Naive thymus-derived CD4-positive, alpha-beta T cell (primary cell): ENCODE data around the gene LRRC8E. TPM values are rescaled to one million over a fixed set of nuclear protein-coding genes. Genes with fewer than 3 reads are reported as not detected.
A peak's percentile ranks its signal among the peaks of the same experiment; 100 is the strongest.

Source experiments
- ATAC-seq: fragments of 150-1000 bp; cut with Tn5 transposase; 2 replicates; pipeline ENCODE4 v1.10.0; 2021; ENCODE audit warnings: mild to moderate bottlenecking, moderate library complexity
- CTCF ChIA-PET: fragments of 350-600 bp; sonication (Branson Sonifier 250); formaldehyde crosslinking; loops from one replicate; lab custom pipeline; 2021; ENCODE audit warnings: antibody characterized with exemption; lab: Charles Lee
- POLR2A ChIA-PET: fragments of 350-600 bp; sonication (Branson Sonifier 250); formaldehyde crosslinking; loops from one replicate; lab custom pipeline; 2021; ENCODE audit warnings: antibody characterized with exemption, inconsistent platforms; lab: Charles Lee
- DNase-seq, 9 donors: peaks; one replicate each; pipeline versions ENCODE4 v3.0.0 to v3.0.0-alpha.2; 2020 to 2022; ENCODE audit warnings: mixed read lengths in 1 of 9
- H3K27ac ChIP-seq: one replicate; pipeline ENCODE4 v1.7.0; 2013; ENCODE audit warnings: mild to moderate bottlenecking, low read depth, low read length, moderate library complexity
- H3K27me3 ChIP-seq, 2 donors: one replicate each; pipeline ENCODE4 v1.7.0; 2013; ENCODE audit warnings: low read length in 2 of 2, mild to moderate bottlenecking in 2 of 2, moderate library complexity in 2 of 2; ENCODE audit not compliant: control insufficient read depth in 2 of 2, insufficient read depth in 2 of 2
- H3K36me3 ChIP-seq, 3 experiments: 1 replicate in 2 of 3; 2 replicates in 1 of 3; pipeline ENCODE4 v1.7.0; 2013; ENCODE audit warnings: low read length in 3 of 3, mild to moderate bottlenecking in 3 of 3, moderate library complexity in 1 of 3; ENCODE audit not compliant: insufficient read depth in 3 of 3, control insufficient read depth in 2 of 3
- H3K4me1 ChIP-seq, 2 donors: one replicate each; pipeline ENCODE4 v1.7.0; 2013; ENCODE audit warnings: low read length in 2 of 2, mild to moderate bottlenecking in 2 of 2, moderate library complexity in 1 of 2; ENCODE audit not compliant: control insufficient read depth in 2 of 2, insufficient read depth in 2 of 2
- H3K4me3 ChIP-seq: 2 replicates; pipeline ENCODE4 v1.7.0; 2013; ENCODE audit warnings: mild to moderate bottlenecking, low read length
- H3K9me3 ChIP-seq, 3 experiments: 1 replicate in 2 of 3; 2 replicates in 1 of 3; pipeline ENCODE4 v1.7.0; 2013; ENCODE audit warnings: low read length in 3 of 3; ENCODE audit not compliant: control insufficient read depth in 2 of 3
- H3K27ac Mint-ChIP-seq, 9 donors: one replicate each; pipeline ENCODE4 v1.8.0; 2020 to 2022; ENCODE audit warnings: mixed read lengths in 9 of 9, mild to moderate bottlenecking in 8 of 9, moderate library complexity in 5 of 9, inconsistent platforms in 2 of 9
- H3K27me3 Mint-ChIP-seq, 5 donors: one replicate each; pipeline ENCODE4 v1.8.0; 2021 to 2022; ENCODE audit warnings: mixed read lengths in 5 of 5, mild to moderate bottlenecking in 1 of 5
- H3K36me3 Mint-ChIP-seq, 5 donors: one replicate each; pipeline ENCODE4 v1.8.0; 2020 to 2022; ENCODE audit warnings: mixed read lengths in 5 of 5, mild to moderate bottlenecking in 3 of 5, inconsistent platforms in 1 of 5
- H3K4me1 Mint-ChIP-seq, 7 donors: one replicate each; pipeline ENCODE4 v1.8.0; 2020 to 2022; ENCODE audit warnings: mixed read lengths in 7 of 7, mild to moderate bottlenecking in 3 of 7, inconsistent platforms in 1 of 7
- H3K4me3 Mint-ChIP-seq, 10 donors: one replicate each; pipeline ENCODE4 v1.8.0; 2020 to 2022; ENCODE audit warnings: mild to moderate bottlenecking in 10 of 10, mixed read lengths in 10 of 10, moderate library complexity in 6 of 10, inconsistent platforms in 2 of 10
- H3K9me3 Mint-ChIP-seq, 11 donors: one replicate each; pipeline ENCODE4 v1.8.0; 2020 to 2022; ENCODE audit warnings: mixed read lengths in 11 of 11, mild to moderate bottlenecking in 4 of 11, inconsistent platforms in 1 of 11, moderate library complexity in 1 of 11
- intact Hi-C, 2 donors: fragments of 100-400 bp; cut with micrococcal nuclease; formaldehyde crosslinking; loops; one replicate each; pipeline ENCODE4 v1.15.1; 2023
- polyA plus RNA-seq, 2 donors: library from polyadenylated mRNA; unstranded; fragments of 300-500 nt; fragmentation: Illumina TruSeq; gene quantifications; one replicate each; pipeline ENCODE4 v1.2.3, GENCODE V29; 2021
- total RNA-seq, 6 experiments: library from RNA in 5 of 6; stranded (reverse) in 5 of 6; gene quantifications; 1 replicate in 5 of 6; 2 replicates in 1 of 6; pipeline ENCODE4 v1.2.3 and lab custom pipeline; 2021 to 2026

Gene LRRC8E
- total and polyA plus RNA-seq, 7 experiments from 2014 or later, result 0.24 to 0.53 TPM; not detected in 5

DNA sequence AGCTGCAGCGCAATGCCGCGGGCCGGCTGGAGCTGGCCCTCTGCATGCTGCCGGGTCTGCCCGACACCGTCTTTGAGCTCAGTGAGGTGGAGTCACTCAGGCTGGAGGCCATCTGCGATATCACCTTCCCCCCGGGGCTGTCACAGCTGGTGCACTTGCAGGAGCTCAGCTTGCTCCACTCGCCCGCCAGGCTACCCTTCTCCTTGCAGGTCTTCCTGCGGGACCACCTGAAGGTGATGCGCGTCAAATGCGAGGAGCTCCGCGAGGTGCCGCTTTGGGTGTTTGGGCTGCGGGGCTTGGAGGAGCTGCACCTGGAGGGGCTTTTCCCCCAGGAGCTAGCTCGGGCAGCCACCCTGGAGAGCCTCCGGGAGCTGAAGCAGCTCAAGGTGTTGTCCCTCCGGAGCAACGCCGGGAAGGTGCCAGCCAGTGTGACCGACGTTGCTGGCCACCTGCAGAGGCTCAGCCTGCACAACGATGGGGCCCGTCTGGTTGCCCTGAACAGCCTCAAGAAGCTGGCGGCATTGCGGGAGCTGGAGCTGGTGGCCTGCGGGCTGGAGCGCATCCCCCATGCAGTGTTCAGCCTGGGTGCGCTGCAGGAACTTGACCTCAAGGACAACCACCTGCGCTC is 11.6 kb downstream of the LRRC8E start:
- POLR2A ChIA-PET, result interaction anchor here (0.6 kb wide), 1 partner anchor 69 kb away, joined by 3 read pairs; no protein-coding TSS in a partner anchor
- Histone ChIP-seq H3K27me3 (no peaks in the 10 kb centered on the region), H3K4me1 (peaks cover 13 to 15% of the 10 kb centered on the region in 2 donors), H3K9me3 (no peaks in the 10 kb centered on the region), H3K36me3 (no peaks in the 10 kb centered on the region), H3K27ac (no peak overlapping the region), H3K4me3 (no peak overlapping the region)
- intact Hi-C loops, result no loop called here
- Mint-ChIP-seq H3K36me3 (peaks cover 0 to 8% (median 0%) of the 10 kb centered on the region in 5 donors), H3K9me3 (peaks cover 0 to 8% (median 0%) of the 10 kb centered on the region in 11 donors), H3K27me3 (peaks cover 0 to 3% (median 0%) of the 10 kb centered on the region in 5 donors), H3K4me1 (peaks cover 3 to 20% (median 11%) of the 10 kb centered on the region in 7 donors), H3K27ac (no peak overlapping the region), H3K4me3 (no peak overlapping the region)
- no peak for ATAC-seq
- DNase-seq, result no peak
- CTCF ChIA-PET, result interaction anchor here (0.6 to 1.4 kb wide), 5 partner anchors 20 to 787 kb away, joined by 3 to 9 read pairs (median 3); partner anchors contain the start of gene SNAPC2

DNA sequence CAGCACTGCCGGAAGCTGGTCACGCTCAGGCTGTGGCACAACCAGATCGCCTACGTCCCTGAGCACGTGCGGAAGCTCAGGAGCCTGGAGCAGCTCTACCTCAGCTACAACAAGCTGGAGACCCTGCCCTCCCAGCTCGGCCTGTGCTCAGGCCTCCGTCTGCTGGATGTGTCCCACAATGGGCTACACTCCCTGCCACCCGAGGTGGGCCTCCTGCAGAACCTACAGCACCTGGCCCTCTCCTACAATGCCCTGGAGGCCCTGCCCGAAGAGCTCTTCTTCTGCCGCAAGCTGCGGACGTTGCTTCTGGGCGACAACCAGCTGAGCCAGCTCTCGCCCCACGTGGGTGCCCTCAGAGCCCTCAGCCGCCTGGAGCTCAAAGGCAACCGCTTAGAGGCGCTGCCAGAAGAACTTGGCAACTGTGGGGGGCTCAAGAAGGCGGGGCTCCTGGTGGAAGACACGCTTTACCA is 12.1 kb downstream of the LRRC8E start:
- H3K27me3 Mint-ChIP-seq, result peaks cover 0 to 3% (median 0%) of the 10 kb centered on the region in 5 donors
- DNase-seq (no peak), ATAC-seq (no peak)
- intact Hi-C loops, result no loop called here
- Histone ChIP-seq H3K36me3 (peaks cover 0 to 3% (median 0%) of the 10 kb centered on the region in 3 experiments), H3K27me3 (no peaks in the 10 kb centered on the region), H3K4me1 (peaks cover 18 to 20% of the 10 kb centered on the region in 2 donors), H3K9me3 (no peaks in the 10 kb centered on the region), H3K27ac (no peak overlapping the region), H3K4me3 (no peak overlapping the region)
- H3K9me3 Mint-ChIP-seq, result peaks cover 0 to 8% (median 0%) of the 10 kb centered on the region in 11 donors
- H3K4me1 Mint-ChIP-seq, result peaks cover 8 to 24% (median 16%) of the 10 kb centered on the region in 7 donors
- ChIA-PET CTCF (interaction anchor here (0.6 to 1.4 kb wide), 6 partner anchors 20 to 788 kb away, joined by 3 to 9 read pairs (median 3); partner anchors contain the start of gene SNAPC2), POLR2A (no interaction called here)
- peaks cover 0 to 12% (median under 1%) of the 10 kb centered on the region in 5 donors for H3K36me3 Mint-ChIP-seq
- H3K27ac Mint-ChIP-seq, result no peak overlapping the region
- H3K4me3 Mint-ChIP-seq, result no peak overlapping the region

DNA sequence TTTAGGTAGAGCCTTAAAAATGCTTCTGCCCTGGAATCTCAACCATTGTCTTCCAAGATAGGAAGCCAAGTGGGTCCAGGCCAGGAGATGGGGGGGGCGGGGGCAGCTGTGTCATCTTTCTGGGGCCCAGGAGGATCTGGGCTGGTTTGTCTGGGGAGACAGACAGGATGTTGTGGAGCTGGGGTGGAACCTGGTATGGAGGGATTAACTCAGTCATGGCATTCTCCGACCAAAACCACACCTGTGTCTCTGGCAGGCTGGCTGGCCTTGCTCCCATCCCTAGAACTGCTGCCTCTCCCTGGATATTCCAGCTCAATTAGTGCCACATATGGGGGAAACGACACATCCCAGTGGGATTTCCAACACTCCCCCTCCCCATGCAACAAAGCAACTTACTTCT is 12.6 kb downstream of the LRRC8E start:
- no peak overlapping the region for H3K4me3 Mint-ChIP-seq
- H3K27ac Mint-ChIP-seq, result no peak overlapping the region
- no peaks in the 10 kb centered on the region for H3K27me3 ChIP-seq

GRCh38 chr19:7901337-7901736 is 13.0 kb downstream of the LRRC8E start:
- H3K9me3 Mint-ChIP-seq, result peaks cover 0 to 8% (median 0%) of the 10 kb centered on the region in 11 donors
- H3K27me3 ChIP-seq, result no peaks in the 10 kb centered on the region
- H3K27ac Mint-ChIP-seq, result no peak overlapping the region
- peaks cover 20 to 24% of the 10 kb centered on the region in 2 donors for H3K4me1 ChIP-seq
- no peak overlapping the region for H3K4me3 ChIP-seq
- peaks cover 0 to 3% (median 0%) of the 10 kb centered on the region in 5 donors for H3K27me3 Mint-ChIP-seq
- peaks cover 0 to 12% (median 3%) of the 10 kb centered on the region in 5 donors for H3K36me3 Mint-ChIP-seq
- CTCF ChIA-PET, result interaction anchor here (1.3 to 1.4 kb wide), 2 partner anchors 21 to 32 kb away, joined by 5 to 7 read pairs; no protein-coding TSS in a partner anchor
- POLR2A ChIA-PET, result no interaction called here
- no peaks in the 10 kb centered on the region for H3K9me3 ChIP-seq
- H3K36me3 ChIP-seq, result peaks cover 0 to 12% (median 0%) of the 10 kb centered on the region in 3 experiments
- ATAC-seq (no peak), DNase-seq (no peak)
- peaks cover 12 to 30% (median 23%) of the 10 kb centered on the region in 7 donors for H3K4me1 Mint-ChIP-seq
- no peak overlapping the region for H3K27ac ChIP-seq
- intact Hi-C loops, result no loop called here
- H3K4me3 Mint-ChIP-seq, result peak overlapping the region in 2 of 10 donors; percentile 21 to 51

More for the DNA sequence above, 12.6 kb downstream of the LRRC8E start:
- H3K27ac ChIP-seq, result no peak overlapping the region
- no peak overlapping the region for H3K4me3 ChIP-seq
- intact Hi-C loops, result no loop called here
- ChIA-PET POLR2A (no interaction called here), CTCF (interaction anchor here (0.6 to 1.4 kb wide), 4 partner anchors 19 to 32 kb away, joined by 3 to 9 read pairs (median 6); partner anchors contain the start of gene SNAPC2)
- Mint-ChIP-seq H3K4me1 (peaks cover 12 to 27% (median 21%) of the 10 kb centered on the region in 7 donors), H3K9me3 (peaks cover 0 to 8% (median 0%) of the 10 kb centered on the region in 11 donors), H3K27me3 (peaks cover 0 to 3% (median 0%) of the 10 kb centered on the region in 5 donors), H3K36me3 (peaks cover 0 to 12% (median 3%) of the 10 kb centered on the region in 5 donors)
- ATAC-seq, result no peak
- DNase-seq, result no peak
- H3K9me3 ChIP-seq, result no peaks in the 10 kb centered on the region
- H3K4me1 ChIP-seq, result peaks cover 20 to 23% of the 10 kb centered on the region in 2 donors
- H3K36me3 ChIP-seq, result peaks cover 0 to 8% (median 0%) of the 10 kb centered on the region in 3 experiments

- intact Hi-C loops, result loop anchor here (1.0 kb wide), 10 partner anchors 13 to 369 kb away; partner anchors contain the start of genes PET100 (in 2 of the 2), SNAPC2 (in 2 of the 2), TIMM44 (in 2 of the 2) and XAB2 (in 2 of the 2)
- ChIA-PET CTCF (interaction anchor here (0.7 to 1.3 kb wide), 5 partner anchors 15 to 72 kb away, joined by 3 to 10 read pairs (median 6); partner anchors contain the start of gene SNAPC2), POLR2A (interaction anchor here (0.8 to 1.6 kb wide), 9 partner anchors 9 to 611 kb away, joined by 3 to 35 read pairs (median 3); partner anchors contain the start of genes SNAPC2 and ZNF414)
- ATAC-seq, result no peak
- Histone ChIP-seq H3K27ac (peak overlapping the region; percentile 70), H3K4me3 (peak overlapping the region; percentile 78), H3K9me3 (no peaks in the 10 kb centered on the region), H3K36me3 (peaks cover 0 to 17% (median 4%) of the 10 kb centered on the region in 3 experiments), H3K4me1 (peaks cover 20 to 24% of the 10 kb centered on the region in 2 donors), H3K27me3 (no peaks in the 10 kb centered on the region)
- no peak for DNase-seq
- peaks cover 0 to 12% (median 3%) of the 10 kb centered on the region in 5 donors for H3K36me3 Mint-ChIP-seq
- H3K9me3 Mint-ChIP-seq, result peaks cover 0 to 8% (median 0%) of the 10 kb centered on the region in 11 donors
- peak overlapping the region; percentile 87 to 95 (median 92) for H3K4me3 Mint-ChIP-seq
- peak overlapping the region in 8 of 9 donors; percentile 91 to 98 (median 96) for H3K27ac Mint-ChIP-seq
- peaks cover 0 to 3% (median 0%) of the 10 kb centered on the region in 5 donors for H3K27me3 Mint-ChIP-seq
- H3K4me1 Mint-ChIP-seq, result peaks cover 12 to 37% (median 27%) of the 10 kb centered on the region in 7 donors
Observed at GRCh38 chr19:7902796-7903243, 14.5 kb downstream of the LRRC8E start.
